ENCODE results near the gene RMDN2.

Gene RMDN2

DNA sequence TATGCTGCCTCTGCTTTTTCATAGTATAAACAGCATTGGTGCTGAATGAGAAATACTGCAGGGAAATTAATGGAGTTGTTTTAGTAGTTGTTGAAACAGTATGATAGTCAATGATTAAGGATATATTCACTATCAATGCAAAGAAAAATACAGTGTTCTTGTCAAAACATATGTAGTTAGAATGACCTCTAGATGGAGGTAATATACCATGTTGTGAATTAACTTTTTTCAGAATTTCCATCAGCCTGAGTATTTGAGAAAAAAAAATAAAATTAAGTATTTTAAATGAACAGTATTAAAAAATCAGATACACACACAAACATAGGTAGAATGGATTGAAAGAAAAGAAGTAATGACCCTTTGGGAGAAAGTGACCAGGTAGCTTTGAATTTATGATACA, 59.5 kb downstream of the RMDN2 start:
- H3K79me2 ChIP-seq (ENCODE audit: low read length) = no peaks in the 10 kb centered on the region
- no peaks in the 10 kb centered on the region for H4K20me1 ChIP-seq (ENCODE audit: insufficient read depth, low read length)
- TF ChIP-seq EZH2 (optimal IDR thresholded peaks at IDR 0.05; ENCODE audit: low read depth, low read length) (no peak), EZH2phosphoT487 (IDR thresholded peaks at IDR 0.05; ENCODE audit: low read length) (no peak)
- TF ChIP-seq, protein P1, sequence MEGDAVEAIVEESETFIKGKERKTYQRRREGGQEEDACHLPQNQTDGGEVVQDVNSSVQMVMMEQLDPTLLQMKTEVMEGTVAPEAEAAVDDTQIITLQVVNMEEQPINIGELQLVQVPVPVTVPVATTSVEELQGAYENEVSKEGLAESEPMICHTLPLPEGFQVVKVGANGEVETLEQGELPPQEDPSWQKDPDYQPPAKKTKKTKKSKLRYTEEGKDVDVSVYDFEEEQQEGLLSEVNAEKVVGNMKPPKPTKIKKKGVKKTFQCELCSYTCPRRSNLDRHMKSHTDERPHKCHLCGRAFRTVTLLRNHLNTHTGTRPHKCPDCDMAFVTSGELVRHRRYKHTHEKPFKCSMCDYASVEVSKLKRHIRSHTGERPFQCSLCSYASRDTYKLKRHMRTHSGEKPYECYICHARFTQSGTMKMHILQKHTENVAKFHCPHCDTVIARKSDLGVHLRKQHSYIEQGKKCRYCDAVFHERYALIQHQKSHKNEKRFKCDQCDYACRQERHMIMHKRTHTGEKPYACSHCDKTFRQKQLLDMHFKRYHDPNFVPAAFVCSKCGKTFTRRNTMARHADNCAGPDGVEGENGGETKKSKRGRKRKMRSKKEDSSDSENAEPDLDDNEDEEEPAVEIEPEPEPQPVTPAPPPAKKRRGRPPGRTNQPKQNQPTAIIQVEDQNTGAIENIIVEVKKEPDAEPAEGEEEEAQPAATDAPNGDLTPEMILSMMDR (IDR thresholded peaks at IDR 0.05; ENCODE audit: low read length) = no peak
- H3K27me3 ChIP-seq (replicated peaks; ENCODE audit: insufficient read depth, low read length) = no peaks in the 10 kb centered on the region
- H3K36me3 ChIP-seq (replicated peaks; ENCODE audit: insufficient read depth, low read length) = no peaks in the 10 kb centered on the region
- no peaks in the 10 kb centered on the region for H3K9me3 ChIP-seq (replicated peaks; ENCODE audit: insufficient read depth, low read length)
- H2AFZ ChIP-seq (ENCODE audit: low read length) = no peak overlapping the region
- no peaks in the 10 kb centered on the region for H3K4me1 ChIP-seq (ENCODE audit: low read length)
- no peaks in the 10 kb centered on the region for H3K9me2 ChIP-seq (replicated peaks; ENCODE audit: insufficient read depth, low read length)
- no peak overlapping the region for H3K4me3 ChIP-seq (ENCODE audit: low read length)
- no peak overlapping the region for H3K4me2 ChIP-seq (ENCODE audit: low read depth, low read length)
- no peak overlapping the region for H3K9ac ChIP-seq (ENCODE audit: low read length)
- no peak for DNase-seq
- no peaks in the 10 kb centered on the region for H3F3A ChIP-seq (ENCODE audit: insufficient read depth, low read length)
- H3K27ac ChIP-seq (ENCODE audit: low read length) = no peak overlapping the region

DNA sequence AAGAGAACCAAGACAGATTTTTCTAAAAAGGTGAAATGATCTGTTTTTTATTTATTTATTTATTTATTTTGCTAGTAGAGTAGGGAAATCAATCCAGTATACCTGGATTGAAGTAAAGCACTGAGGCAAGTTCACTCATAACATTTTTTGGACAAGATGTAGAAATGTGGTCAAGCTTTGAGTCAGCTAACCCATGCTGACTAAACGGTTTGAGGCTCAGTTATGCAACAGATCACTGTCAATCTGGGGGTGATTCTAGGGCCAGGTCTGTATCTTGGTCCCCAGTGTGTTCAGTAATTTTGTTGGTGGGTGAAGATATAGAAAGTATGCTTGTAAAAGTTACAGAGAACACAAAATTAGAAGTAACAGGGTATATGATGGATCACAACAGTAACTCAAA, 60.2 kb downstream of the RMDN2 start:
- H2AFZ ChIP-seq (ENCODE audit: low read length) = no peak overlapping the region
- no peak for DNase-seq

DNA sequence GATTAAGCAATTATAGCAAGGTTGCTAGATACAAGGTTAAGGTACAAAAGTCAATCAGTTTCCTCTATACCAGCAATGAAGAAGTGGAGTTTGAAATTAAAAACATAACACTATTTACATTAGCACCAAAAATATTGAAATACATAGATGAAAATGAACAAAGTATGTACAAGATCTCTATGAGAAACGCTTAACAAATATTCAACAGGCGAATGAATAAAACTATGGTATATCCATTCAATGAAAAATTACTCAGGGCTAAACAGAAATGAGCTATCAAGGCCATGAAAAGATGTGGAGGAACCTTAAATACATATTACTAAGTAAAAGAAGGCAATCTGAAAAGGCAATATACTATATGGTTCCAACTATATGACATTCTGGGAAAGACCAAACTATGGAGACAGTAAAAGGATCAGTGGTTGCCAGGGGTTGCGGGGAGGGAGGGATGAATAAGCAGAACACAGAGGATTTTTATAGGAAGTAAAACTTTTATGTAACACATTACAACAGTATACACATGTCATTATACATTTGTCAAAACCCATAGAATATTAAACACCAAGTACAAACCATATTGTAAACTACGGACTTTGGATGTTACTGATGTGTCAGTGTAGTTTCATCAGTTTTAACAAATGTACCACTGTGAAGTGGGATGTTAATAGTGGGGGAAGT, 62.1 kb downstream of the RMDN2 start:
- Histone ChIP-seq H3K36me3 (replicated peaks; ENCODE audit: insufficient read depth, low read length) (no peaks in the 10 kb centered on the region), H3K9me2 (replicated peaks; ENCODE audit: insufficient read depth, low read length) (no peaks in the 10 kb centered on the region), H3K79me2 (ENCODE audit: low read length) (no peaks in the 10 kb centered on the region), H3F3A (ENCODE audit: insufficient read depth, low read length) (no peaks in the 10 kb centered on the region), H4K20me1 (ENCODE audit: insufficient read depth, low read length) (no peaks in the 10 kb centered on the region), H3K4me2 (ENCODE audit: low read depth, low read length) (no peak overlapping the region), H2AFZ (ENCODE audit: low read length) (no peak overlapping the region), H3K4me1 (ENCODE audit: low read length) (no peaks in the 10 kb centered on the region), H3K27me3 (replicated peaks; ENCODE audit: insufficient read depth, low read length) (no peaks in the 10 kb centered on the region), H3K27ac (ENCODE audit: low read length) (no peak overlapping the region), H3K9ac (ENCODE audit: low read length) (no peak overlapping the region), H3K9me3 (replicated peaks; ENCODE audit: insufficient read depth, low read length) (no peaks in the 10 kb centered on the region), H3K4me3 (ENCODE audit: low read length) (no peak overlapping the region)
- TF ChIP-seq EZH2phosphoT487 (IDR thresholded peaks at IDR 0.05; ENCODE audit: low read length) (no peak), EZH2 (optimal IDR thresholded peaks at IDR 0.05; ENCODE audit: low read depth, low read length) (no peak)
- TF ChIP-seq, protein P1 (IDR thresholded peaks at IDR 0.05; ENCODE audit: low read length) = no peak
- no peak for DNase-seq

More for the DNA sequence above, 60.2 kb downstream of the RMDN2 start:
- Histone ChIP-seq H3K4me2 (ENCODE audit: low read depth, low read length) (no peak overlapping the region), H3K4me3 (ENCODE audit: low read length) (no peak overlapping the region), H3K9ac (ENCODE audit: low read length) (no peak overlapping the region), H3K9me3 (replicated peaks; ENCODE audit: insufficient read depth, low read length) (no peaks in the 10 kb centered on the region), H3K36me3 (replicated peaks; ENCODE audit: insufficient read depth, low read length) (no peaks in the 10 kb centered on the region), H3K4me1 (ENCODE audit: low read length) (no peaks in the 10 kb centered on the region), H3K9me2 (replicated peaks; ENCODE audit: insufficient read depth, low read length) (no peaks in the 10 kb centered on the region), H4K20me1 (ENCODE audit: insufficient read depth, low read length) (no peaks in the 10 kb centered on the region), H3K27me3 (replicated peaks; ENCODE audit: insufficient read depth, low read length) (no peaks in the 10 kb centered on the region), H3K79me2 (ENCODE audit: low read length) (no peaks in the 10 kb centered on the region), H3F3A (ENCODE audit: insufficient read depth, low read length) (no peaks in the 10 kb centered on the region), H3K27ac (ENCODE audit: low read length) (no peak overlapping the region)
- no peak for TF ChIP-seq EZH2phosphoT487 (IDR thresholded peaks at IDR 0.05; ENCODE audit: low read length)
- TF ChIP-seq EZH2 (optimal IDR thresholded peaks at IDR 0.05; ENCODE audit: low read depth, low read length) = no peak
- TF ChIP-seq, protein P1 (IDR thresholded peaks at IDR 0.05; ENCODE audit: low read length) = no peak
